IMR-90 (cell line): ENCODE measurements around the gene ZNF532. TPM values are rescaled to one million over a fixed set of nuclear protein-coding genes. Genes with fewer than 3 reads are reported as not detected.

Experiments used
- ATAC-seq: fragments of 200-7000 bp; cut with Tn5 transposase; 2 replicates; pipeline ENCODE4 v1.9.1; 2020; ENCODE audit warnings: low read depth, mild to moderate bottlenecking, moderate library complexity
- BruUV-seq: library from RNA; stranded (reverse); fragments of 400-500 nt; replicated peaks from 2 replicates; lab custom pipeline; 2021; lab: Mats Ljungman, UMichigan
- CTCF ChIA-PET: fragments of 300-600 bp; formaldehyde crosslinking; extraction: SDS; loops from one replicate; lab custom pipeline; 2021; ENCODE audit warnings: antibody characterized with exemption; lab: Yijun Ruan, JAX
- POLR2A ChIA-PET: fragments of 300-600 bp; sonication (Branson Sonifier 250); formaldehyde crosslinking; loops from one replicate; lab custom pipeline; 2022; ENCODE audit warnings: antibody characterized with exemption; ENCODE audit not compliant: unreplicated experiment; lab: Charles Lee
- DNase-seq: peaks from one replicate; pipeline ENCODE4 v3.0.0; 2013
- H2AFZ ChIP-seq: replicated peaks from 2 replicates; pipeline ENCODE3; 2013; ENCODE audit warnings: low read length, mild to moderate bottlenecking; ENCODE audit not compliant: poor library complexity
- H2AK5ac ChIP-seq: 2 replicates; pipeline ENCODE4 v1.6.1; 2013; ENCODE audit warnings: low read depth, low read length, inconsistent platforms
- H2AK9ac ChIP-seq: replicated peaks from 2 replicates; pipeline ENCODE3; 2013; ENCODE audit warnings: mild to moderate bottlenecking, low read depth, low read length, moderate library complexity; ENCODE audit not compliant: poor library complexity
- H2BK120ac ChIP-seq: 2 replicates; pipeline ENCODE4 v1.6.1; 2013; ENCODE audit warnings: low read depth, low read length, inconsistent platforms
- H2BK15ac ChIP-seq: 3 replicates; pipeline ENCODE4 v1.6.1; 2013; ENCODE audit warnings: low read depth, low read length, inconsistent platforms
- H2BK20ac ChIP-seq: 2 replicates; pipeline ENCODE4 v1.6.1; 2013; ENCODE audit warnings: low read depth, mild to moderate bottlenecking, inconsistent platforms, low read length, moderate library complexity
- H2BK5ac ChIP-seq: 2 replicates; pipeline ENCODE4 v1.6.1; 2013; ENCODE audit warnings: mild to moderate bottlenecking, low read depth, low read length, inconsistent platforms; ENCODE audit not compliant: poor library complexity, severe bottlenecking
- H3K14ac ChIP-seq: replicated peaks from 2 replicates; pipeline ENCODE4 v1.6.1; 2013; ENCODE audit warnings: low read depth, low read length, inconsistent platforms
- H3K18ac ChIP-seq: 2 replicates; pipeline ENCODE4 v1.6.1; 2013; ENCODE audit warnings: low read depth, low read length, control low read depth
- H3K23ac ChIP-seq: 2 replicates; pipeline ENCODE4 v1.6.1; 2013; ENCODE audit warnings: low read depth, low read length, inconsistent platforms
- H3K27ac ChIP-seq: 2 replicates; pipeline ENCODE4 v1.5.1; 2013; ENCODE audit warnings: mild to moderate bottlenecking, control low read depth, low read length; ENCODE audit not compliant: insufficient read depth
- H3K27me3 ChIP-seq: 2 replicates; pipeline ENCODE4 v1.6.1; 2013; ENCODE audit warnings: low read length; ENCODE audit not compliant: control insufficient read depth, insufficient read depth
- H3K36me3 ChIP-seq: 2 replicates; pipeline ENCODE4 v1.6.1; 2013; ENCODE audit warnings: low read length, mixed read lengths; ENCODE audit not compliant: control insufficient read depth, insufficient read depth
- H3K4ac ChIP-seq: 2 replicates; pipeline ENCODE4 v1.6.1; 2013; ENCODE audit warnings: low read depth, low read length, inconsistent platforms
- H3K4me1 ChIP-seq: 2 replicates; pipeline ENCODE4 v1.6.1; 2013; ENCODE audit warnings: low read length, mixed read lengths; ENCODE audit not compliant: control insufficient read depth, insufficient read depth
- H3K4me2 ChIP-seq: 2 replicates; pipeline ENCODE4 v1.6.1; 2013; ENCODE audit warnings: low read depth, mild to moderate bottlenecking, control low read depth, low read length, moderate library complexity
- H3K4me3 ChIP-seq: 2 replicates; pipeline ENCODE4 v1.5.1; 2013; ENCODE audit warnings: low read depth, mild to moderate bottlenecking, control low read depth, low read length, moderate library complexity; ENCODE audit not compliant: insufficient read depth
- H3K56ac ChIP-seq: 2 replicates; pipeline ENCODE4 v1.6.1; 2013; ENCODE audit warnings: low read length, inconsistent platforms; ENCODE audit not compliant: insufficient read depth; ENCODE audit errors: extremely low read depth
- H3K79me1 ChIP-seq, 2 experiments: 2 replicates each; pipeline ENCODE4 v1.6.1; 2013; ENCODE audit warnings: low read length in 2 of 2, inconsistent platforms in 1 of 2, low read depth in 1 of 2
- H3K9ac ChIP-seq: 2 replicates; pipeline ENCODE4 v1.6.1; 2013; ENCODE audit warnings: low read depth, low read length, control low read depth
- H3K9me1 ChIP-seq: 2 replicates; pipeline ENCODE4 v1.6.1; 2013; ENCODE audit warnings: low read length, inconsistent platforms; ENCODE audit not compliant: insufficient read depth
- H3K9me3 ChIP-seq: 2 replicates; pipeline ENCODE4 v1.6.1; 2013; ENCODE audit warnings: low read length; ENCODE audit not compliant: control insufficient read depth, insufficient read depth
- H4K20me1 ChIP-seq: 2 replicates; pipeline ENCODE4 v1.6.1; 2013; ENCODE audit warnings: low read length, inconsistent platforms; ENCODE audit not compliant: insufficient read depth
- H4K5ac ChIP-seq: 2 replicates; pipeline ENCODE4 v1.6.1; 2013; ENCODE audit warnings: mild to moderate bottlenecking, low read depth, low read length, control low read depth
- H4K8ac ChIP-seq, 2 experiments: 2 replicates each; pipeline ENCODE4 v1.6.1; 2013; ENCODE audit warnings: low read depth in 2 of 2, low read length in 2 of 2, control low read depth in 1 of 2, inconsistent platforms in 1 of 2
- H4K91ac ChIP-seq: 2 replicates; pipeline ENCODE4 v1.6.1; 2013; ENCODE audit warnings: low read depth, low read length, inconsistent platforms; ENCODE audit not compliant: insufficient read depth
- CEBPB ChIP-seq: IDR thresholded peaks from 2 replicates; pipeline ENCODE4 v1.6.1; 2012; ENCODE audit warnings: low read depth, low read length, improper control_type of control experiment
- CHD1 ChIP-seq: IDR thresholded peaks from 2 replicates; pipeline ENCODE4 v1.6.1; 2012; ENCODE audit warnings: low read depth, low read length, improper control_type of control experiment
- MAFK ChIP-seq: IDR thresholded peaks from 2 replicates; pipeline ENCODE4 v1.6.1; 2012; ENCODE audit warnings: low read depth, low read length, improper control_type of control experiment
- MXI1 ChIP-seq: IDR thresholded peaks from 2 replicates; pipeline ENCODE4 v1.6.1; 2012; ENCODE audit warnings: low read depth, mild to moderate bottlenecking, low read length, moderate library complexity, borderline replicate concordance
- RCOR1 ChIP-seq: IDR thresholded peaks from 2 replicates; pipeline ENCODE4 v1.6.1; 2012; ENCODE audit warnings: mild to moderate bottlenecking, low read length, improper control_type of control experiment; ENCODE audit not compliant: insufficient replicate concordance
- RFX5 ChIP-seq: IDR thresholded peaks from 2 replicates; pipeline ENCODE4 v1.8.0; 2012; ENCODE audit warnings: low read depth, mild to moderate bottlenecking, low read length, moderate library complexity
- WGBS, 2 experiments: methylation state at CpG; one replicate each; pipeline versions ENCODE4 v1.1.5 to v1.1.7; 2013; ENCODE audit warnings: missing lambda C conversion rate in 2 of 2; ENCODE audit not compliant: insufficient read length in 1 of 2; ENCODE audit errors: extremely low coverage in 2 of 2; 5-methylcytosine and 5-hydroxymethylcytosine counted together
- dilution Hi-C: fragments of 300-500 bp; cut with HindIII; formaldehyde crosslinking; loops from one replicate; pipeline ENCODE4 v1.14.3; 2018; ENCODE audit warnings: low sequenced_read_pairs; ENCODE audit not compliant: unreplicated experiment
- in situ Hi-C: fragments of 300-500 bp; cut with MboI; formaldehyde crosslinking; loops from 3 replicates; pipeline ENCODE4 v1.14.3; 2019; ENCODE audit warnings: low sequenced_read_pairs, inconsistent platforms, mixed read lengths
- intact Hi-C: fragments of 100-400 bp; cut with micrococcal nuclease; formaldehyde crosslinking; loops from 2 replicates; pipeline ENCODE4 v1.10.0; 2022
- polyA plus RNA-seq, 3 experiments: library from polyadenylated mRNA; depleted of rRNA; stranded (reverse); fragments of >200 nt; gene quantifications; 2 replicates each; pipeline ENCODE4 v1.2.3, GENCODE V29; 2012; ENCODE audit warnings: low replicate concordance in 1 of 3
- total RNA-seq: library from RNA; depleted of rRNA; stranded (reverse); fragments of >200 nt; gene quantifications from 2 replicates; pipeline ENCODE4 v1.2.3, GENCODE V29; 2012

The ZNF532 gene
- total and polyA plus RNA-seq, 2 of the 4 experiments (the other 2 are of a cell fraction): 29.9 to 45.8 TPM

GRCh38 chr18:58848685-58849084 lies 16.0 kb upstream of the ZNF532 start:
- no peak overlapping the region for H2AK5ac ChIP-seq
- no peak overlapping the region for H4K5ac ChIP-seq
- no peak overlapping the region for H3K23ac ChIP-seq
- no peak overlapping the region for H3K4ac ChIP-seq
- H2BK120ac ChIP-seq: no peak overlapping the region
- ChIA-PET CTCF (no interaction called here), POLR2A (no interaction called here)
- TF ChIP-seq RCOR1 (no peak), MAFK (no peak), MXI1 (no peak), CEBPB (peak; percentile 69; the same call in 1 of the 2 replicates), RFX5 (no peak), CHD1 (no peak)
- H4K8ac ChIP-seq: no peak overlapping the region
- H3K4me2 ChIP-seq: no peak overlapping the region
- no peaks in the 10 kb centered on the region; the same call in 1 of the 2 replicates for H3K4me1 ChIP-seq
- ATAC-seq (no peak), DNase-seq (peak; percentile 53)
- H3K27ac ChIP-seq: no peak overlapping the region
- H4K20me1 ChIP-seq: no peaks in the 10 kb centered on the region
- in situ Hi-C loops: no loop called here
- H3K14ac ChIP-seq: no peak overlapping the region
- no peak overlapping the region for H2BK20ac ChIP-seq
- no peak overlapping the region for H3K56ac ChIP-seq
- H4K91ac ChIP-seq: no peak overlapping the region
- intact Hi-C loops: no loop called here
- H3K4me3 ChIP-seq: no peak overlapping the region
- H3K79me1 ChIP-seq: no peaks in the 10 kb centered on the region
- 86% methylated on average over 1 of the region's 3 CpGs; no CpG with 5 or more reads in 1 of the 2 experiments for WGBS, 2 experiments
- 0 out of 2 replicates have a peak, but pooled peaks cover 2% of the 10 kb centered on the region for H3K9me3 ChIP-seq
- no peak overlapping the region for H2AFZ ChIP-seq
- no peaks in the 10 kb centered on the region for H3K27me3 ChIP-seq
- H3K9me1 ChIP-seq: no peaks in the 10 kb centered on the region
- no peak overlapping the region for H2BK5ac ChIP-seq
- H2BK15ac ChIP-seq: no peak overlapping the region
- dilution Hi-C loops: no loop called here
- H3K36me3 ChIP-seq: no peaks in the 10 kb centered on the region
- H2AK9ac ChIP-seq: no peak overlapping the region
- BruUV-seq: no TSS peak
- no peak overlapping the region for H3K18ac ChIP-seq
- no peak overlapping the region for H3K9ac ChIP-seq
